Vagina (tissue), 2 donors: ENCODE data around the gene TLK2.
"Not testable (repeated sequence)": the region's sequence is repeated elsewhere in the genome, so short reads cannot be mapped to it uniquely, and the experiment has no call there.

Source experiments
- CTCF ChIP-seq, 3 experiments: fragments of 450-650 bp in 2 of 3; fragments of 200-600 bp in 1 of 3; sonication (generic) in 1 of 3; IDR thresholded peaks; one replicate each; pipeline ENCODE4 v1.5.1; 2017 to 2019; ENCODE audit warnings: antibody characterized with exemption in 3 of 3, mild to moderate bottlenecking in 2 of 3, moderate library complexity in 2 of 3
- POLR2A ChIP-seq, 2 donors: fragments of 450-650 bp; IDR thresholded peaks; one replicate each; pipeline ENCODE4 v1.6.1; 2017; ENCODE audit warnings: antibody characterized with exemption in 2 of 2, mild to moderate bottlenecking in 2 of 2, moderate library complexity in 2 of 2
- POLR2AphosphoS5 ChIP-seq, 2 donors: sonication (generic); formaldehyde crosslinking; IDR thresholded peaks; one replicate each; pipeline ENCODE4 v1.9.0; 2017; ENCODE audit warnings: antibody characterized with exemption in 2 of 2, mild to moderate bottlenecking in 2 of 2, low read depth in 1 of 2; ENCODE audit not compliant: insufficient read depth in 1 of 2

- TF ChIP-seq CTCF (IDR thresholded peaks at IDR 0.05); POLR2A (IDR thresholded peaks at IDR 0.05); POLR2AphosphoS5 (IDR thresholded peaks at IDR 0.05; ENCODE audit: insufficient read depth in 1 of 2, low read depth in 1 of 2): not testable (repeated sequence)
Observed at GRCh38 chr17:62498796-62499195, 20.2 kb downstream of the TLK2 start.
